H1 (cell line): ENCODE results near the gene RCBTB1. TPM values are rescaled to one million over a fixed set of nuclear protein-coding genes. Genes with fewer than 3 reads are reported as not detected.

Experiments
- CTCF ChIA-PET: fragments of 300-600 bp; sonication (Branson Sonifier 250); formaldehyde crosslinking; loops from one replicate; lab custom pipeline; 2021; ENCODE audit not compliant: partially characterized antibody; lab: Charles Lee
- POLR2A ChIA-PET: fragments of 300-600 bp; sonication (Branson Sonifier 250); formaldehyde crosslinking; loops from one replicate; lab custom pipeline; 2021; ENCODE audit warnings: inconsistent platforms; ENCODE audit not compliant: partially characterized antibody; lab: Charles Lee
- DNase-seq, 2 experiments: peaks; one replicate each; pipeline versions ENCODE4 v3.0.0 to v3.0.0-alpha.2; 2010 to 2022; ENCODE audit warnings: low spot score in 2 of 2, low read depth in 1 of 2, mixed read lengths in 1 of 2
- FAIRE-seq: peaks from 2 replicates; lab custom pipeline; 2011; peaks lifted over from hg19 to GRCh38; lab: Jason Lieb, UNC
- H2AFZ ChIP-seq: 2 replicates; pipeline ENCODE4 v1.8.1; 2012; ENCODE audit warnings: low read length, inconsistent platforms
- H2AK5ac ChIP-seq: 2 replicates; pipeline ENCODE4 v1.6.1; 2013; ENCODE audit warnings: low read depth, low read length
- H2BK120ac ChIP-seq: replicated peaks from 2 replicates; pipeline ENCODE3; 2013; ENCODE audit warnings: low read depth, low read length, inconsistent platforms
- H2BK12ac ChIP-seq: 2 replicates; pipeline ENCODE4 v1.6.1; 2013; ENCODE audit warnings: low read depth, low read length
- H2BK15ac ChIP-seq: 2 replicates; pipeline ENCODE4 v1.6.1; 2013; ENCODE audit warnings: low read length
- H2BK20ac ChIP-seq: 2 replicates; pipeline ENCODE4 v1.6.1; 2013; ENCODE audit warnings: low read length
- H2BK5ac ChIP-seq: 2 replicates; pipeline ENCODE4 v1.6.1; 2013; ENCODE audit warnings: low read depth, low read length
- H3K14ac ChIP-seq: 2 replicates; pipeline ENCODE4 v1.6.1; 2013; ENCODE audit warnings: inconsistent platforms; ENCODE audit not compliant: insufficient read length
- H3K18ac ChIP-seq: 2 replicates; pipeline ENCODE4 v1.6.1; 2013; ENCODE audit warnings: low read length; ENCODE audit errors: extremely low read depth
- H3K23ac ChIP-seq: 2 replicates; pipeline ENCODE4 v1.6.1; 2013; ENCODE audit warnings: inconsistent platforms; ENCODE audit not compliant: insufficient read length
- H3K23me2 ChIP-seq: 2 replicates; pipeline ENCODE4 v1.6.1; 2013; ENCODE audit warnings: low read depth, low read length
- H3K27ac ChIP-seq: 2 replicates; pipeline ENCODE4 v1.6.1; 2011; ENCODE audit warnings: low read depth, low read length, inconsistent platforms
- H3K27me3 ChIP-seq, 4 experiments: replicated peaks in 1 of 4; 1 replicate in 1 of 4; 2 replicates in 3 of 4; pipeline versions ENCODE4 v1.6.1 to v1.8.1; 2011 to 2013; ENCODE audit warnings: low read length in 3 of 4, mild to moderate bottlenecking in 3 of 4, inconsistent platforms in 2 of 4, mixed read lengths in 2 of 4, moderate library complexity in 1 of 4; ENCODE audit not compliant: control insufficient read depth in 3 of 4, insufficient read depth in 3 of 4; ENCODE audit errors: extremely low read depth in 1 of 4
- H3K36me3 ChIP-seq, 4 experiments: 2 replicates each; pipeline versions ENCODE4 v1.6.1 to v1.8.1; 2011 to 2013; ENCODE audit warnings: mild to moderate bottlenecking in 4 of 4, low read length in 3 of 4, moderate library complexity in 2 of 4, control low read depth in 1 of 4, inconsistent platforms in 1 of 4; ENCODE audit not compliant: insufficient read depth in 4 of 4, control insufficient read depth in 2 of 4
- H3K4ac ChIP-seq: replicated peaks from 2 replicates; pipeline ENCODE3; 2013; ENCODE audit warnings: low read length, low read depth, mixed read lengths, inconsistent platforms; ENCODE audit not compliant: insufficient read length
- H3K4me1 ChIP-seq, 4 experiments: replicated peaks in 1 of 4; 1 replicate in 1 of 4; 2 replicates in 3 of 4; pipeline versions ENCODE4 v1.6.1 to v1.8.1; 2011 to 2013; ENCODE audit warnings: low read length in 3 of 4, inconsistent platforms in 2 of 4, mixed read lengths in 1 of 4; ENCODE audit not compliant: insufficient read depth in 4 of 4, control insufficient read depth in 3 of 4
- H3K4me2 ChIP-seq, 2 experiments: 2 replicates each; pipeline versions ENCODE4 v1.6.1 to v1.8.1; 2011 to 2013; ENCODE audit warnings: low read depth in 2 of 2, low read length in 2 of 2, control low read depth in 1 of 2, inconsistent platforms in 1 of 2, mild to moderate bottlenecking in 1 of 2; ENCODE audit not compliant: insufficient read depth in 1 of 2
- H3K4me3 ChIP-seq, 4 experiments: fragments of 200-600, 300-600 bp in 1 of 4; sonication (generic), shearing (Covaris generic), sonication (Bioruptor Twin) in 1 of 4; 2 replicates each; pipeline versions ENCODE4 v1.5.1 to v1.8.1; 2011 to 2016; ENCODE audit warnings: low read length in 4 of 4, low read depth in 3 of 4, control low read depth in 2 of 4, inconsistent platforms in 2 of 4, mild to moderate bottlenecking in 2 of 4, mixed read lengths in 1 of 4, moderate library complexity in 1 of 4; ENCODE audit not compliant: insufficient read depth in 2 of 4; ENCODE audit errors: extremely low read depth in 1 of 4
- H3K56ac ChIP-seq: replicated peaks from 2 replicates; pipeline ENCODE3; 2013; ENCODE audit warnings: low read depth, mild to moderate bottlenecking, mixed read lengths, low read length, inconsistent platforms; ENCODE audit not compliant: insufficient read length
- H3K79me1 ChIP-seq: 2 replicates; pipeline ENCODE4 v1.6.1; 2013; ENCODE audit warnings: low read depth, low read length, control low read depth
- H3K79me2 ChIP-seq, 2 experiments: 2 replicates each; pipeline versions ENCODE4 v1.6.1 to v1.8.1; 2012 to 2013; ENCODE audit warnings: low read length in 2 of 2, mild to moderate bottlenecking in 2 of 2, inconsistent platforms in 1 of 2; ENCODE audit not compliant: insufficient read depth in 2 of 2, control insufficient read depth in 1 of 2
- H3K9ac ChIP-seq, 4 experiments: replicated peaks in 1 of 4; 1 replicate in 1 of 4; 2 replicates in 3 of 4; pipeline versions ENCODE4 v1.6.1 to v1.8.1; 2011 to 2013; ENCODE audit warnings: low read depth in 3 of 4, low read length in 3 of 4, control low read depth in 2 of 4, mild to moderate bottlenecking in 2 of 4, moderate library complexity in 2 of 4, inconsistent platforms in 1 of 4; ENCODE audit errors: extremely low read depth in 1 of 4
- H3K9me3 ChIP-seq, 2 experiments: 2 replicates each; pipeline versions ENCODE4 v1.6.1 to v1.8.1; 2012 to 2013; ENCODE audit warnings: mild to moderate bottlenecking in 2 of 2, moderate library complexity in 2 of 2, control low read depth in 1 of 2, inconsistent platforms in 1 of 2, low read depth in 1 of 2, low read length in 1 of 2, mixed read lengths in 1 of 2; ENCODE audit not compliant: insufficient read depth in 2 of 2
- H4K20me1 ChIP-seq, 2 experiments: replicated peaks in 1 of 2; 2 replicates each; pipeline versions ENCODE3 to v1.8.1; 2011 to 2013; ENCODE audit warnings: inconsistent platforms in 2 of 2, low read length in 2 of 2, mild to moderate bottlenecking in 1 of 2; ENCODE audit not compliant: insufficient read depth in 2 of 2, control insufficient read depth in 1 of 2
- H4K5ac ChIP-seq: 2 replicates; pipeline ENCODE4 v1.6.1; 2013; ENCODE audit warnings: low read length, low read depth, mixed read lengths, inconsistent platforms; ENCODE audit not compliant: insufficient read length
- H4K8ac ChIP-seq: 2 replicates; pipeline ENCODE4 v1.8.0; 2013; ENCODE audit warnings: mild to moderate bottlenecking, moderate library complexity, low read length, inconsistent platforms; ENCODE audit not compliant: insufficient read depth; ENCODE audit errors: extremely low read depth
- H4K91ac ChIP-seq: replicated peaks from 2 replicates; pipeline ENCODE3; 2013; ENCODE audit warnings: low read length, mixed read lengths, inconsistent platforms; ENCODE audit not compliant: insufficient read length
- ASH2L ChIP-seq: fragments of 200-600, 300-600 bp; sonication (generic); IDR thresholded peaks from one replicate; pipeline ENCODE4 v1.7.1; 2017; ENCODE audit warnings: low read length
- CBX8 ChIP-seq: fragments of 300-800, 300-1000 bp; sonication (generic); IDR thresholded peaks from 2 replicates; pipeline ENCODE4 v1.7.1; 2016; ENCODE audit warnings: low read depth, low read length, borderline replicate concordance
- WGBS, 2 experiments: shearing (Covaris generic) in 1 of 2; methylation state at CpG; one replicate each; pipeline versions ENCODE4 v1.1.6 to v1.1.7; 2013 to 2015; ENCODE audit warnings: low lambda C conversion rate in 2 of 2, mixed read lengths in 2 of 2, inconsistent platforms in 1 of 2, low coverage in 1 of 2, missing lambda C conversion rate in 1 of 2; ENCODE audit not compliant: insufficient replicate concordance in 2 of 2, insufficient coverage in 1 of 2, insufficient read length in 1 of 2; ENCODE audit errors: extremely low coverage in 1 of 2, missing lambda C conversion rate in 1 of 2; 5-methylcytosine and 5-hydroxymethylcytosine counted together
- polyA plus RNA-seq, 7 experiments: library from polyadenylated mRNA; depleted of rRNA in 3 of 7; stranded (reverse) in 5 of 7; unstranded in 2 of 7; fragments of >200 nt in 5 of 7; fragments of 200-250 nt in 2 of 7; gene quantifications; 1 replicate in 5 of 7; 2 replicates in 1 of 7; 4 replicates in 1 of 7; pipeline versions ENCODE4 v1.2.1 to v1.2.3, GENCODE V29; 2011 to 2013; ENCODE audit warnings: missing spikeins in 2 of 7, mixed read lengths in 2 of 7
- total RNA-seq: library from RNA; stranded (reverse); fragmentation: NEBNext Ultra II Directional; extraction: Animal tissue kit (Norgen Biotek cat#: 25700); gene quantifications from 2 replicates; pipeline ENCODE4 v1.2.1, GENCODE V29; 2021

RCBTB1 gene
- total and polyA plus RNA-seq, 2 of the 8 experiments (the other 6 are each of a cell fraction or from before 2014, with no cell fraction given), result 13.7 to 29.8 TPM

DNA sequence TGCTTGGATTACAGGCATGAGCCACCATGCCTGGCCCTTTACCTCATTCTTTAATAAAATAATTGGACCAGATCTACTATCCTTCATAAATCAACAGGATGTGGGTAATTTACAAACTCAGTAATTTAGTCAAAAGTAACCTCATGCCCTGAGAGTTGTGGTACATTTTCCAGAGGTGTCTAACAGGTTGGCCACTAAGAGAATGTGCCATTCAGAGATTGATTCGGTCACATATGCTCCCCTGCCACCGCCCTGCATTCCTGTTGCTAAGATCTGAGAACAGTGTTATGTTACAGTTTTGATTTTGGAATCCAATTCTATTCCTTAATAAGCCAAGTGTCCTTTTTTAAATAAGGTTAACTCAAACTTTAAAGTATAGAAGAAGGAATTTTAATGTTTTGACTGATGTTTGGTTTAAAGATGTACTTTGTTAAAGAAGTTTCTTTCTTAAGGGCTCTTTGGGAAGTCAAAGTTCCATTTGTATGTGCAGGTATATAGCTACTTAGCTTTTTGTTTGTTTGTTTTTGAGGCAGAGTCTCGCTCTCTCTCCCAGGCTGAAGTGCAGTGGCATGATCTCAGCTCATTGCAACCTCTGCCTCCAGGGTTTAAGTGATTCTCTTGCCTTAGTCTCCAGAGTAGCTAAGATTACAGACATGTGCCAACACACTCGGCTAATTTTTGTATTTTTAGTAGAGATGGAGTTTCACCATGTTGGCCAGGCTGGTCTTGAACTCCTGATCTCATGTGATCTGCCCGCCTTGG, 60.4 kb downstream of the RCBTB1 start:
- H3K14ac ChIP-seq, result no peak overlapping the region
- H2BK15ac ChIP-seq, result no peak overlapping the region
- no peak overlapping the region for H2BK12ac ChIP-seq
- FAIRE-seq (no peak), DNase-seq (no peak)
- no peak overlapping the region for H3K4me2 ChIP-seq
- no peaks in the 10 kb centered on the region for H3K79me2 ChIP-seq
- no peak overlapping the region for H4K8ac ChIP-seq
- H3K9ac ChIP-seq, result no peak overlapping the region
- no peaks in the 10 kb centered on the region for H3K27me3 ChIP-seq
- H3K9me3 ChIP-seq, result no peaks in the 10 kb centered on the region
- WGBS, 2 experiments, result 95% methylated on average over 5 of the region's 5 CpGs; no CpG with 5 or more reads in 1 of the 2 experiments
- H3K23ac ChIP-seq, result no peak overlapping the region
- H3K79me1 ChIP-seq, result no peaks in the 10 kb centered on the region
- TF ChIP-seq CBX8 (no peak), ASH2L (no peak)
- H3K4ac ChIP-seq, result no peak overlapping the region
- no peak overlapping the region for H3K56ac ChIP-seq
- no peaks in the 10 kb centered on the region for H4K20me1 ChIP-seq
- peaks cover 0 to 3% (median 0%) of the 10 kb centered on the region in 4 experiments; a peak in 1 of 8 replicates for H3K36me3 ChIP-seq
- H2BK120ac ChIP-seq, result no peak overlapping the region
- H2AK5ac ChIP-seq, result no peak overlapping the region
- H4K91ac ChIP-seq, result no peak overlapping the region
- H3K4me3 ChIP-seq, result no peak overlapping the region
- no peaks in the 10 kb centered on the region for H3K23me2 ChIP-seq
- no peak overlapping the region for H2AFZ ChIP-seq
- no peak overlapping the region for H3K27ac ChIP-seq
- no peak overlapping the region for H2BK20ac ChIP-seq
- POLR2A ChIA-PET, result interaction anchor here (0.6 kb wide), 1 partner anchor 77 kb away, joined by 3 read pairs; no protein-coding TSS in a partner anchor
- CTCF ChIA-PET, result interaction anchor here (0.6 to 1.4 kb wide), 7 partner anchors 8 to 244 kb away, joined by 3 to 4 read pairs (median 3); no protein-coding TSS in a partner anchor
- H4K5ac ChIP-seq, result no peak overlapping the region
- no peak overlapping the region for H3K18ac ChIP-seq
- H2BK5ac ChIP-seq, result no peak overlapping the region
- H3K4me1 ChIP-seq, result no peaks in the 10 kb centered on the region
